ENCODE measurements around the gene AP1S3.

Gene AP1S3

GRCh38 chr2:223740679-223741078 is 96.7 kb downstream of the AP1S3 start:
- H3K4me2 ChIP-seq (ENCODE audit: low read length) = no peak overlapping the region
- no peak overlapping the region for H3K27ac ChIP-seq (ENCODE audit: low read depth, low read length, poor library complexity, severe bottlenecking)
- no peaks in the 10 kb centered on the region for H3K36me3 ChIP-seq (ENCODE audit: insufficient read depth, low read length)
- no peak overlapping the region for H3K4me3 ChIP-seq (ENCODE audit: low read depth, low read length, poor library complexity, severe bottlenecking)
- no peaks in the 10 kb centered on the region for H3K79me2 ChIP-seq (ENCODE audit: insufficient read depth, low read length)
- no peak overlapping the region for H2AFZ ChIP-seq (ENCODE audit: low read length)
- H3K4me1 ChIP-seq (ENCODE audit: insufficient read depth, low read length, severe bottlenecking) = no peaks in the 10 kb centered on the region
- no peaks in the 10 kb centered on the region for H3F3A ChIP-seq (ENCODE audit: insufficient read depth, low read length)
- no peak for TF ChIP-seq EZH2 (IDR thresholded peaks at IDR 0.05; ENCODE audit: borderline replicate concordance, low read length)
- TF ChIP-seq CTCF (IDR thresholded peaks at IDR 0.05; ENCODE audit: low read length) = no peak
- no peak overlapping the region for H3K9ac ChIP-seq (ENCODE audit: low read length)
- no peaks in the 10 kb centered on the region for H3K9me3 ChIP-seq (ENCODE audit: low read length)
- no peaks in the 10 kb centered on the region for H3K27me3 ChIP-seq (ENCODE audit: insufficient read depth, low read length)
- no peaks in the 10 kb centered on the region for H4K20me1 ChIP-seq (ENCODE audit: insufficient read depth, low read length)
- no peaks in the 10 kb centered on the region for H3K9me2 ChIP-seq (ENCODE audit: low read depth, low read length)

GRCh38 chr2:223737207-223737606 is 100.2 kb downstream of the AP1S3 start:
- Histone ChIP-seq H3K79me2 (ENCODE audit: insufficient read depth, low read length) (no peaks in the 10 kb centered on the region), H3K36me3 (ENCODE audit: insufficient read depth, low read length) (no peaks in the 10 kb centered on the region), H3K4me2 (ENCODE audit: low read length) (no peak overlapping the region), H3F3A (ENCODE audit: insufficient read depth, low read length) (no peaks in the 10 kb centered on the region), H3K9me2 (ENCODE audit: low read depth, low read length) (no peaks in the 10 kb centered on the region), H3K27me3 (ENCODE audit: insufficient read depth, low read length) (no peaks in the 10 kb centered on the region), H4K20me1 (ENCODE audit: insufficient read depth, low read length) (no peaks in the 10 kb centered on the region), H3K9ac (ENCODE audit: low read length) (no peak overlapping the region), H3K4me3 (ENCODE audit: low read depth, low read length, poor library complexity, severe bottlenecking) (no peak overlapping the region), H3K4me1 (ENCODE audit: insufficient read depth, low read length, severe bottlenecking) (no peaks in the 10 kb centered on the region), H3K27ac (ENCODE audit: low read depth, low read length, poor library complexity, severe bottlenecking) (no peak overlapping the region), H3K9me3 (ENCODE audit: low read length) (no peaks in the 10 kb centered on the region), H2AFZ (ENCODE audit: low read length) (no peak overlapping the region)
- TF ChIP-seq CTCF (IDR thresholded peaks at IDR 0.05; ENCODE audit: low read length) = no peak
- no peak for TF ChIP-seq EZH2 (IDR thresholded peaks at IDR 0.05; ENCODE audit: borderline replicate concordance, low read length)

- no peaks in the 10 kb centered on the region for H3K36me3 ChIP-seq (ENCODE audit: insufficient read depth, low read length)
- no peak overlapping the region for H3K27ac ChIP-seq (ENCODE audit: low read depth, low read length, poor library complexity, severe bottlenecking)
- no peaks in the 10 kb centered on the region for H4K20me1 ChIP-seq (ENCODE audit: insufficient read depth, low read length)
- TF ChIP-seq EZH2 (IDR thresholded peaks at IDR 0.05; ENCODE audit: borderline replicate concordance, low read length) (no peak), CTCF (IDR thresholded peaks at IDR 0.05; ENCODE audit: low read length) (no peak)
- H3K4me1 ChIP-seq (ENCODE audit: insufficient read depth, low read length, severe bottlenecking) = no peaks in the 10 kb centered on the region
- H3K9me2 ChIP-seq (ENCODE audit: low read depth, low read length) = no peaks in the 10 kb centered on the region
- no peaks in the 10 kb centered on the region for H3K9me3 ChIP-seq (ENCODE audit: low read length)
- no peaks in the 10 kb centered on the region for H3K27me3 ChIP-seq (ENCODE audit: insufficient read depth, low read length)
- H3K4me3 ChIP-seq (ENCODE audit: low read depth, low read length, poor library complexity, severe bottlenecking) = no peak overlapping the region
- H3K4me2 ChIP-seq (ENCODE audit: low read length) = no peak overlapping the region
- H2AFZ ChIP-seq (ENCODE audit: low read length) = no peak overlapping the region
- no peaks in the 10 kb centered on the region for H3K79me2 ChIP-seq (ENCODE audit: insufficient read depth, low read length)
- H3F3A ChIP-seq (ENCODE audit: insufficient read depth, low read length) = no peaks in the 10 kb centered on the region
- H3K9ac ChIP-seq (ENCODE audit: low read length) = no peak overlapping the region
Measured at GRCh38 chr2:223736488-223736887, 100.9 kb downstream of the AP1S3 start.
